H9 (cell line): ENCODE data around the gene P2RY8. TPM values are rescaled to one million over a fixed set of nuclear protein-coding genes. Genes with fewer than 3 reads are reported as not detected.

ENCODE experiments used
- DNase-seq: peaks from one replicate; pipeline ENCODE4 v3.0.0-alpha.2; 2017
- H2AFZ ChIP-seq: one replicate; pipeline ENCODE4 v1.6.1; 2013; ENCODE audit warnings: mild to moderate bottlenecking, low read length, control low read depth, moderate library complexity
- H2AK5ac ChIP-seq: 2 replicates; pipeline ENCODE4 v1.6.1; 2013; ENCODE audit warnings: low read length, control low read depth, mixed read lengths; ENCODE audit not compliant: insufficient read length
- H2BK120ac ChIP-seq: one replicate; pipeline ENCODE4 v1.6.1; 2013; ENCODE audit warnings: low read depth, mild to moderate bottlenecking, low read length, control low read depth, inconsistent platforms; ENCODE audit not compliant: poor library complexity, severe bottlenecking
- H2BK12ac ChIP-seq: 2 replicates; pipeline ENCODE4 v1.6.1; 2013; ENCODE audit warnings: low read length, control low read depth, mixed read lengths, low read depth; ENCODE audit not compliant: insufficient read length
- H2BK15ac ChIP-seq: 2 replicates; pipeline ENCODE4 v1.6.1; 2013; ENCODE audit warnings: low read depth, low read length, control low read depth
- H2BK20ac ChIP-seq: one replicate; pipeline ENCODE4 v1.6.1; 2013; ENCODE audit warnings: low read depth, mild to moderate bottlenecking, low read length, control low read depth, inconsistent platforms; ENCODE audit not compliant: poor library complexity, severe bottlenecking
- H2BK5ac ChIP-seq: 2 replicates; pipeline ENCODE4 v1.6.1; 2013; ENCODE audit warnings: low read length, control low read depth, mixed read lengths; ENCODE audit not compliant: insufficient read length
- H3K14ac ChIP-seq: 2 replicates; pipeline ENCODE4 v1.6.1; 2013; ENCODE audit warnings: low read length, control low read depth; ENCODE audit not compliant: insufficient read depth
- H3K18ac ChIP-seq: 2 replicates; pipeline ENCODE4 v1.6.1; 2013; ENCODE audit warnings: low read depth, mild to moderate bottlenecking, mixed read lengths, low read length, control low read depth; ENCODE audit not compliant: insufficient read length
- H3K23ac ChIP-seq: 2 replicates; pipeline ENCODE4 v1.6.1; 2013; ENCODE audit warnings: low read length, control low read depth, mixed read lengths, low read depth; ENCODE audit not compliant: insufficient read length
- H3K23me2 ChIP-seq: 2 replicates; pipeline ENCODE4 v1.6.1; 2013; ENCODE audit warnings: low read depth, mild to moderate bottlenecking, mixed read lengths, low read length, control low read depth; ENCODE audit not compliant: insufficient read length, poor library complexity, severe bottlenecking
- H3K27ac ChIP-seq: 2 replicates; pipeline ENCODE4 v1.5.1; 2013; ENCODE audit warnings: low read length, control low read depth, mixed read lengths, low read depth; ENCODE audit not compliant: insufficient read length
- H3K27me3 ChIP-seq: 2 replicates; pipeline ENCODE4 v1.6.1; 2013; ENCODE audit warnings: low read length, control low read depth, inconsistent platforms; ENCODE audit not compliant: insufficient read depth
- H3K4ac ChIP-seq: 2 replicates; pipeline ENCODE4 v1.6.1; 2013; ENCODE audit warnings: low read depth, mild to moderate bottlenecking, control low read depth, inconsistent platforms, low read length, moderate library complexity
- H3K4me1 ChIP-seq: 2 replicates; pipeline ENCODE4 v1.6.1; 2013; ENCODE audit warnings: low read length, control low read depth, inconsistent platforms; ENCODE audit not compliant: insufficient read depth
- H3K4me2 ChIP-seq: 2 replicates; pipeline ENCODE4 v1.6.1; 2013; ENCODE audit warnings: low read length, control low read depth, mixed read lengths; ENCODE audit not compliant: insufficient read length, insufficient read depth
- H3K56ac ChIP-seq: 2 replicates; pipeline ENCODE4 v1.6.1; 2013; ENCODE audit warnings: low read depth, mild to moderate bottlenecking, mixed read lengths, low read length, control low read depth; ENCODE audit not compliant: insufficient read length
- H3K79me1 ChIP-seq: 2 replicates; pipeline ENCODE4 v1.6.1; 2013; ENCODE audit warnings: low read depth, mild to moderate bottlenecking, moderate library complexity, low read length, control low read depth, inconsistent platforms; ENCODE audit not compliant: insufficient read depth, poor library complexity, severe bottlenecking
- H3K79me2 ChIP-seq: 2 replicates; pipeline ENCODE4 v1.6.1; 2013; ENCODE audit warnings: low read length, control low read depth, inconsistent platforms; ENCODE audit not compliant: insufficient read depth
- H3K9ac ChIP-seq: 2 replicates; pipeline ENCODE4 v1.6.1; 2013; ENCODE audit warnings: low read length, control low read depth, mixed read lengths; ENCODE audit not compliant: insufficient read length; ENCODE audit errors: extremely low read depth
- H3K9me3 ChIP-seq: one replicate; pipeline ENCODE4 v1.6.1; 2013; ENCODE audit warnings: low read depth, low read length, inconsistent platforms; ENCODE audit not compliant: control insufficient read depth
- H3T11ph ChIP-seq: one replicate; pipeline ENCODE4 v1.6.1; 2013; ENCODE audit warnings: mild to moderate bottlenecking, low read length, control low read depth, inconsistent platforms
- H4K20me1 ChIP-seq: one replicate; pipeline ENCODE4 v1.6.1; 2013; ENCODE audit not compliant: control insufficient read depth, insufficient read length, insufficient read depth
- H4K5ac ChIP-seq: 2 replicates; pipeline ENCODE4 v1.6.1; 2013; ENCODE audit warnings: low read depth, mild to moderate bottlenecking, mixed read lengths, low read length, control low read depth; ENCODE audit not compliant: insufficient read length
- H4K8ac ChIP-seq: replicated peaks from 2 replicates; pipeline ENCODE4 v1.6.1; 2013; ENCODE audit warnings: low read length, control low read depth, mixed read lengths, low read depth; ENCODE audit not compliant: insufficient read length
- H4K91ac ChIP-seq: 2 replicates; pipeline ENCODE4 v1.6.1; 2013; ENCODE audit warnings: low read depth, mild to moderate bottlenecking, moderate library complexity, mixed read lengths, low read length, control low read depth; ENCODE audit not compliant: insufficient read length
- H3K27ac Mint-ChIP-seq, 3 experiments: 2 replicates in 2 of 3; 3 replicates in 1 of 3; pipeline ENCODE4 v1.8.0; 2020 to 2021; ENCODE audit warnings: mixed read lengths in 3 of 3, mild to moderate bottlenecking in 1 of 3, moderate library complexity in 1 of 3
- H3K27me3 Mint-ChIP-seq: 2 replicates; pipeline ENCODE4 v1.8.0; 2021; ENCODE audit warnings: low read depth, mild to moderate bottlenecking, moderate library complexity, mixed read lengths
- H3K36me3 Mint-ChIP-seq, 3 experiments: 2 replicates in 2 of 3; 3 replicates in 1 of 3; pipeline ENCODE4 v1.8.0; 2020 to 2021; ENCODE audit warnings: low read depth in 3 of 3, mixed read lengths in 3 of 3; ENCODE audit not compliant: insufficient read depth in 1 of 3
- H3K4me1 Mint-ChIP-seq, 2 experiments: 2 replicates each; pipeline ENCODE4 v1.8.0; 2020; ENCODE audit warnings: mixed read lengths in 2 of 2
- H3K4me3 Mint-ChIP-seq, 2 experiments: 2 replicates in 1 of 2; 3 replicates in 1 of 2; pipeline ENCODE4 v1.8.0; 2020 to 2021; ENCODE audit warnings: mild to moderate bottlenecking in 2 of 2, mixed read lengths in 2 of 2, moderate library complexity in 1 of 2
- H3K9me3 Mint-ChIP-seq, 2 experiments: 2 replicates in 1 of 2; 3 replicates in 1 of 2; pipeline ENCODE4 v1.8.0; 2020; ENCODE audit warnings: mild to moderate bottlenecking in 2 of 2, mixed read lengths in 2 of 2, moderate library complexity in 1 of 2
- CTCF ChIP-seq: fragments of 200-600 bp; sonication (generic); conservative IDR thresholded peaks from 3 replicates; pipeline ENCODE4 v1.8.0; 2021; ENCODE audit warnings: antibody characterized with exemption, mild to moderate bottlenecking
- WGBS: extraction: QIAGEN DNeasy Blood & Tissue Kit; methylation state at CpG from one replicate; pipeline ENCODE4 v1.1.7; 2013; ENCODE audit warnings: missing lambda C conversion rate, low lambda C conversion rate, mixed read lengths; ENCODE audit not compliant: insufficient read length; ENCODE audit errors: extremely low coverage; 5-methylcytosine and 5-hydroxymethylcytosine counted together
- total RNA-seq: library from RNA; stranded (reverse); gene quantifications from 2 replicates; pipeline ENCODE4 v1.2.1, GENCODE V29; 2021

P2RY8 gene
- total RNA-seq, 1 experiment from 2014 or later, result not detected

GRCh38 chrX:1506916-1507315, 30.1 kb downstream of the P2RY8 start:
- no peak overlapping the region for H4K91ac ChIP-seq
- no peak overlapping the region for H3K18ac ChIP-seq
- no peak for TF ChIP-seq CTCF
- H3K23ac ChIP-seq, result no peak overlapping the region
- H3K9ac ChIP-seq, result no peak overlapping the region
- no peaks in the 10 kb centered on the region for H3K36me3 Mint-ChIP-seq
- no peaks in the 10 kb centered on the region for H3K79me2 ChIP-seq
- H3K79me1 ChIP-seq, result no peaks in the 10 kb centered on the region
- peaks cover 0 to 8% of the 10 kb centered on the region in 2 experiments; a peak in 3 of 5 replicates for H3K9me3 Mint-ChIP-seq
- no peak for DNase-seq
- no peak overlapping the region for H2AFZ ChIP-seq
- no peaks in the 10 kb centered on the region for H3K27me3 ChIP-seq
- no peak overlapping the region for H3K56ac ChIP-seq
- H2AK5ac ChIP-seq, result no peak overlapping the region
- H3K4me3 Mint-ChIP-seq, result no peak overlapping the region
- H2BK12ac ChIP-seq, result no peak overlapping the region
- H3K4me1 ChIP-seq, result no peaks in the 10 kb centered on the region
- H2BK120ac ChIP-seq, result no peak overlapping the region
- H3T11ph ChIP-seq, result no peak overlapping the region
- H3K27ac Mint-ChIP-seq, result no peak overlapping the region; a peak in 1 of 7 replicates
- H3K4ac ChIP-seq, result no peak overlapping the region
- H4K5ac ChIP-seq, result no peak overlapping the region
- no peaks in the 10 kb centered on the region for H3K4me1 Mint-ChIP-seq
- H2BK20ac ChIP-seq, result no peak overlapping the region
- peaks cover 5% of the 10 kb centered on the region for H3K27me3 Mint-ChIP-seq
- H4K8ac ChIP-seq, result no peak overlapping the region
- no peak overlapping the region for H3K4me2 ChIP-seq
- no CpG with 5 or more reads among the region's 15 CpGs for WGBS
- no peak overlapping the region for H3K27ac ChIP-seq
- no peaks in the 10 kb centered on the region for H4K20me1 ChIP-seq
- H2BK5ac ChIP-seq, result no peak overlapping the region
- H2BK15ac ChIP-seq, result no peak overlapping the region
- no peaks in the 10 kb centered on the region for H3K9me3 ChIP-seq
- H3K23me2 ChIP-seq, result no peaks in the 10 kb centered on the region
- no peak overlapping the region for H3K14ac ChIP-seq
